ENCODE measurements around the gene CDK3.

DNA sequence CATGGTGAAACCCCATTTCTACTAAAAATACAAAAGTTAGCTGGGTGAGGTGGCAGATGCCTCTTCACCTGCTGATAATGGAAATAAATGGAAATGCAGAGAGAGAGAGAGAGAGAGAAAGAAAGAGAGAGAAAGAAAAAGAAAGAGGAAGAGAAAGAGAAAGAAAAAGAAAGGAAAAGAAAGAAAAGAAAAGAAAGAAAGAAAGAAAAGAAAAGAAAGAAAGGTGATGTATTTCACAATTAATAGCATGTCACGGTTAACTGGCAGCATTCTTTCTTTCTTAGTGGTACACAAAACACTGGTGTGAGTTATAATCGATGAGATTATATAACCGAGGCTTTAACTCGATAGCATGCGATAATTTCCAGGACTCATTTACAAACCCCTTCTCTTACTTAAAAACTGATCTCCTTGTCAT is 24.9 kb upstream of the CDK3 start:
- TF ChIP-seq POLR2A (IDR thresholded peaks at IDR 0.05): no peak
- TF ChIP-seq, protein P1, sequence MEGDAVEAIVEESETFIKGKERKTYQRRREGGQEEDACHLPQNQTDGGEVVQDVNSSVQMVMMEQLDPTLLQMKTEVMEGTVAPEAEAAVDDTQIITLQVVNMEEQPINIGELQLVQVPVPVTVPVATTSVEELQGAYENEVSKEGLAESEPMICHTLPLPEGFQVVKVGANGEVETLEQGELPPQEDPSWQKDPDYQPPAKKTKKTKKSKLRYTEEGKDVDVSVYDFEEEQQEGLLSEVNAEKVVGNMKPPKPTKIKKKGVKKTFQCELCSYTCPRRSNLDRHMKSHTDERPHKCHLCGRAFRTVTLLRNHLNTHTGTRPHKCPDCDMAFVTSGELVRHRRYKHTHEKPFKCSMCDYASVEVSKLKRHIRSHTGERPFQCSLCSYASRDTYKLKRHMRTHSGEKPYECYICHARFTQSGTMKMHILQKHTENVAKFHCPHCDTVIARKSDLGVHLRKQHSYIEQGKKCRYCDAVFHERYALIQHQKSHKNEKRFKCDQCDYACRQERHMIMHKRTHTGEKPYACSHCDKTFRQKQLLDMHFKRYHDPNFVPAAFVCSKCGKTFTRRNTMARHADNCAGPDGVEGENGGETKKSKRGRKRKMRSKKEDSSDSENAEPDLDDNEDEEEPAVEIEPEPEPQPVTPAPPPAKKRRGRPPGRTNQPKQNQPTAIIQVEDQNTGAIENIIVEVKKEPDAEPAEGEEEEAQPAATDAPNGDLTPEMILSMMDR (IDR thresholded peaks at IDR 0.05): no peak
